Measurements from ENCODE around the gene CCDC9B. TPM values are rescaled to one million over a fixed set of nuclear protein-coding genes. Genes with fewer than 3 reads are reported as not detected.
A peak's percentile ranks its signal among the peaks of the same experiment; 100 is the strongest.

CCDC9B gene
- total RNA-seq, 1 donor from 2014 or later, result 21.6 TPM

- DNase-seq (ENCODE audit: extremely low spot score, unreplicated experiment), result no peak
- Mint-ChIP-seq H3K4me3 (ENCODE audit: unreplicated experiment) (no peak overlapping the region), H3K9me3 (ENCODE audit: unreplicated experiment) (no peaks in the 10 kb centered on the region), H3K4me1 (ENCODE audit: unreplicated experiment) (peaks cover 83% of the 10 kb centered on the region), H3K36me3 (ENCODE audit: unreplicated experiment) (peaks cover 3% of the 10 kb centered on the region), H3K27me3 (ENCODE audit: unreplicated experiment) (no peaks in the 10 kb centered on the region), H3K27ac (ENCODE audit: unreplicated experiment) (peak overlapping the region; percentile 52)
- TF ChIP-seq CTCF (IDR thresholded peaks at IDR 0.05), result no peak
These were observed 8.5 kb downstream of the CCDC9B start for GRCh38 chr15:40332113-40332781.

GRCh38 chr15:40331637-40332036 is 9.1 kb downstream of the CCDC9B start:
- peaks cover 3% of the 10 kb centered on the region for H3K36me3 Mint-ChIP-seq (ENCODE audit: unreplicated experiment)
- no peaks in the 10 kb centered on the region for H3K27me3 Mint-ChIP-seq (ENCODE audit: unreplicated experiment)
- no peaks in the 10 kb centered on the region for H3K9me3 Mint-ChIP-seq (ENCODE audit: unreplicated experiment)
- no peak overlapping the region for H3K27ac Mint-ChIP-seq (ENCODE audit: unreplicated experiment)
- H3K4me3 Mint-ChIP-seq (ENCODE audit: unreplicated experiment), result no peak overlapping the region
- TF ChIP-seq CTCF (IDR thresholded peaks at IDR 0.05), result no peak
- no peak for DNase-seq (ENCODE audit: extremely low spot score, unreplicated experiment)
- peaks cover 84% of the 10 kb centered on the region for H3K4me1 Mint-ChIP-seq (ENCODE audit: unreplicated experiment)

GRCh38 chr15:40331026-40331425 is 9.7 kb downstream of the CCDC9B start:
- Mint-ChIP-seq H3K4me3 (ENCODE audit: unreplicated experiment) (no peak overlapping the region), H3K4me1 (ENCODE audit: unreplicated experiment) (peaks cover 85% of the 10 kb centered on the region), H3K9me3 (ENCODE audit: unreplicated experiment) (no peaks in the 10 kb centered on the region), H3K27ac (ENCODE audit: unreplicated experiment) (peak overlapping the region; percentile 92), H3K36me3 (ENCODE audit: unreplicated experiment) (peaks cover 4% of the 10 kb centered on the region), H3K27me3 (ENCODE audit: unreplicated experiment) (no peaks in the 10 kb centered on the region)
- no peak for TF ChIP-seq CTCF (IDR thresholded peaks at IDR 0.05)
- DNase-seq (ENCODE audit: extremely low spot score, unreplicated experiment), result no peak

- no peak for TF ChIP-seq CTCF (IDR thresholded peaks at IDR 0.05)
- peaks cover 85% of the 10 kb centered on the region for H3K4me1 Mint-ChIP-seq (ENCODE audit: unreplicated experiment)
- peaks cover 8% of the 10 kb centered on the region for H3K36me3 Mint-ChIP-seq (ENCODE audit: unreplicated experiment)
- H3K27ac Mint-ChIP-seq (ENCODE audit: unreplicated experiment), result peak overlapping the region; percentile 92
- H3K4me3 Mint-ChIP-seq (ENCODE audit: unreplicated experiment), result no peak overlapping the region
- no peak for DNase-seq (ENCODE audit: extremely low spot score, unreplicated experiment)
- H3K9me3 Mint-ChIP-seq (ENCODE audit: unreplicated experiment), result no peaks in the 10 kb centered on the region
- no peaks in the 10 kb centered on the region for H3K27me3 Mint-ChIP-seq (ENCODE audit: unreplicated experiment)
These were observed 10.3 kb downstream of the CCDC9B start for GRCh38 chr15:40330368-40330836.

- TF ChIP-seq CTCF (IDR thresholded peaks at IDR 0.05), result no peak
- Mint-ChIP-seq H3K27ac (ENCODE audit: unreplicated experiment) (peak overlapping the region; percentile 92), H3K4me1 (ENCODE audit: unreplicated experiment) (peaks cover 85% of the 10 kb centered on the region), H3K9me3 (ENCODE audit: unreplicated experiment) (no peaks in the 10 kb centered on the region), H3K4me3 (ENCODE audit: unreplicated experiment) (peak overlapping the region; percentile 30), H3K36me3 (ENCODE audit: unreplicated experiment) (peaks cover 12% of the 10 kb centered on the region), H3K27me3 (ENCODE audit: unreplicated experiment) (no peaks in the 10 kb centered on the region)
- no peak for DNase-seq (ENCODE audit: extremely low spot score, unreplicated experiment)
These were observed 10.9 kb downstream of the CCDC9B start for GRCh38 chr15:40329804-40330203.

Measured in osteocyte (in vitro differentiated cells).